HG03064 (cell line): ENCODE results near the gene CLN6.
"Not testable (repeated sequence)": the region's sequence is repeated elsewhere in the genome, so short reads cannot be mapped to it uniquely, and the experiment has no call there.

Experiments
- ATAC-seq: cut with Tn5 transposase; IDR thresholded peaks from one replicate; pipeline ENCODE4 v1.9.1; 2021; ENCODE audit warnings: low read depth; ENCODE audit not compliant: unreplicated experiment

Gene CLN6

GRCh38 chr15:68192804-68193486 is 36.6 kb downstream of the CLN6 start:
- no peak for ATAC-seq

GRCh38 chr15:68192117-68192516 is 37.4 kb downstream of the CLN6 start:
- no peak for ATAC-seq

GRCh38 chr15:68191555-68191954 is 38.0 kb downstream of the CLN6 start:
- no peak for ATAC-seq

- no peak for ATAC-seq
Observed at GRCh38 chr15:68190048-68190447, 39.5 kb downstream of the CLN6 start.

GRCh38 chr15:68188647-68189046 is 40.9 kb downstream of the CLN6 start:
- ATAC-seq, result no peak

GRCh38 chr15:68187559-68187958 is 42.0 kb downstream of the CLN6 start:
- ATAC-seq, result no peak

GRCh38 chr15:68186671-68187397 is 42.7 kb downstream of the CLN6 start:
- ATAC-seq, result no peak

GRCh38 chr15:68184616-68185480 is 44.7 kb downstream of the CLN6 start:
- ATAC-seq, result no peak

- ATAC-seq, result no peak
Observed at GRCh38 chr15:68183616-68184315, 45.8 kb downstream of the CLN6 start.

GRCh38 chr15:68177742-68178141 is 51.8 kb downstream of the CLN6 start:
- no peak for ATAC-seq

- ATAC-seq, result no peak
Observed at GRCh38 chr15:68176601-68177000, 52.9 kb downstream of the CLN6 start.

- ATAC-seq, result no peak
Observed at GRCh38 chr15:68175526-68175925, 54.0 kb downstream of the CLN6 start.

GRCh38 chr15:68173119-68173518 is 56.4 kb downstream of the CLN6 start:
- no peak for ATAC-seq

- not testable (repeated sequence) for ATAC-seq
Observed at GRCh38 chr15:68172037-68172436, 57.5 kb downstream of the CLN6 start.

GRCh38 chr15:68166847-68167246 is 62.7 kb downstream of the CLN6 start:
- ATAC-seq, result no peak

- no peak for ATAC-seq
Observed at GRCh38 chr15:68163191-68163590, 66.3 kb downstream of the CLN6 start.

GRCh38 chr15:68158046-68158628 is 71.4 kb downstream of the CLN6 start:
- ATAC-seq, result no peak

GRCh38 chr15:68157074-68157473 is 72.5 kb downstream of the CLN6 start:
- ATAC-seq, result no peak
